Panc1 (cell line): ENCODE measurements around the gene DTX2. TPM values are rescaled to one million over a fixed set of nuclear protein-coding genes. Genes with fewer than 3 reads are reported as not detected.
"Not testable (repeated sequence)": the region's sequence is repeated elsewhere in the genome, so short reads cannot be mapped to it uniquely, and the experiment has no call there.

Experiments
- ATAC-seq: fragments of 200-7000 bp; cut with Tn5 transposase; 2 replicates; pipeline ENCODE4 v1.9.1; 2020; ENCODE audit warnings: mild to moderate bottlenecking, moderate library complexity
- BruUV-seq: library from RNA; stranded (reverse); fragments of 400-500 nt; replicated peaks from 2 replicates; lab custom pipeline; 2021; lab: Mats Ljungman, UMichigan
- CTCF ChIA-PET: fragments of 300-600 bp; sonication (Branson Sonifier 250); formaldehyde crosslinking; loops from one replicate; lab custom pipeline; 2022; ENCODE audit warnings: antibody characterized with exemption; lab: Charles Lee
- POLR2A ChIA-PET: fragments of 300-600 bp; sonication (Branson Sonifier 250); formaldehyde crosslinking; loops from one replicate; lab custom pipeline; 2022; ENCODE audit warnings: antibody characterized with exemption; lab: Charles Lee
- DNase-seq: peaks from one replicate; pipeline ENCODE4 v3.0.0-alpha.2; 2010; ENCODE audit warnings: low read depth, low spot score
- H3K27ac ChIP-seq: 2 replicates; pipeline ENCODE4 v1.5.1; 2011; ENCODE audit warnings: mild to moderate bottlenecking, low read length, inconsistent platforms
- H3K27me3 ChIP-seq: fragments of 200-500 bp; sonication (Bioruptor generic); 2 replicates; pipeline ENCODE4 v1.6.0; 2014; ENCODE audit warnings: low read length, inconsistent platforms; ENCODE audit not compliant: control insufficient read depth, insufficient read depth
- H3K36me3 ChIP-seq: fragments of 200-500 bp; sonication (Bioruptor generic); 2 replicates; pipeline ENCODE4 v1.5.1; 2014; ENCODE audit warnings: inconsistent platforms, mild to moderate bottlenecking, low read length, moderate library complexity; ENCODE audit not compliant: control insufficient read depth, insufficient read depth
- H3K4me1 ChIP-seq: 2 replicates; pipeline ENCODE4 v1.5.1; 2011; ENCODE audit warnings: inconsistent platforms, mild to moderate bottlenecking, low read length, moderate library complexity; ENCODE audit not compliant: control insufficient read depth, insufficient read depth
- H3K4me3 ChIP-seq, 2 experiments: 2 replicates each; pipeline ENCODE4 v1.5.1; 2011 to 2012; ENCODE audit warnings: low read depth in 2 of 2, low read length in 2 of 2, mild to moderate bottlenecking in 2 of 2, inconsistent platforms in 1 of 2, moderate library complexity in 1 of 2
- H3K9me3 ChIP-seq: fragments of 200-500 bp; sonication (Bioruptor generic); 2 replicates; pipeline ENCODE4 v1.5.1; 2014; ENCODE audit warnings: low read depth, mild to moderate bottlenecking, inconsistent platforms, low read length, moderate library complexity; ENCODE audit not compliant: control insufficient read depth, insufficient read depth
- CTCF ChIP-seq: fragments of 450-650 bp; IDR thresholded peaks from 2 replicates; pipeline ENCODE4 v1.5.1; 2017; ENCODE audit warnings: mild to moderate bottlenecking
- POLR2AphosphoS5 ChIP-seq: IDR thresholded peaks from 2 replicates; pipeline ENCODE4 v1.6.1; 2012; ENCODE audit warnings: mild to moderate bottlenecking, low read depth, low read length, moderate library complexity
- REST ChIP-seq, 2 experiments: IDR thresholded peaks; 2 replicates each; pipeline ENCODE4 v1.6.1; 2011 to 2012; ENCODE audit warnings: low read depth in 2 of 2, control low read depth in 1 of 2, low read length in 1 of 2, mild to moderate bottlenecking in 1 of 2, moderate library complexity in 1 of 2; ENCODE audit not compliant: insufficient read depth in 1 of 2
- SIN3A ChIP-seq: IDR thresholded peaks from 2 replicates; pipeline ENCODE4 v1.6.1; 2012; ENCODE audit warnings: low read depth, mild to moderate bottlenecking, low read length, moderate library complexity, borderline replicate concordance; ENCODE audit not compliant: insufficient read depth
- TCF7L2 ChIP-seq: IDR thresholded peaks from 2 replicates; pipeline ENCODE4 v1.6.1; 2011; ENCODE audit warnings: mild to moderate bottlenecking, low read depth, low read length, inconsistent platforms
- in situ Hi-C: cut with HindIII; loops from 2 replicates; pipeline ENCODE4 v1.10.0; 2016; ENCODE audit warnings: low sequenced_read_pairs, low pct_unique_long_range_greater_than_20kb
- intact Hi-C: fragments of 100-400 bp; cut with micrococcal nuclease; formaldehyde crosslinking; loops from one replicate; pipeline ENCODE4 v1.10.0; 2022; ENCODE audit not compliant: unreplicated experiment
- total RNA-seq: library from RNA; stranded (reverse); gene quantifications from one replicate; pipeline ENCODE4 v1.2.1, GENCODE V29; 2021; ENCODE audit not compliant: unreplicated experiment

Gene DTX2
- total RNA-seq, 1 experiment from 2014 or later = 27.4 TPM

DNA sequence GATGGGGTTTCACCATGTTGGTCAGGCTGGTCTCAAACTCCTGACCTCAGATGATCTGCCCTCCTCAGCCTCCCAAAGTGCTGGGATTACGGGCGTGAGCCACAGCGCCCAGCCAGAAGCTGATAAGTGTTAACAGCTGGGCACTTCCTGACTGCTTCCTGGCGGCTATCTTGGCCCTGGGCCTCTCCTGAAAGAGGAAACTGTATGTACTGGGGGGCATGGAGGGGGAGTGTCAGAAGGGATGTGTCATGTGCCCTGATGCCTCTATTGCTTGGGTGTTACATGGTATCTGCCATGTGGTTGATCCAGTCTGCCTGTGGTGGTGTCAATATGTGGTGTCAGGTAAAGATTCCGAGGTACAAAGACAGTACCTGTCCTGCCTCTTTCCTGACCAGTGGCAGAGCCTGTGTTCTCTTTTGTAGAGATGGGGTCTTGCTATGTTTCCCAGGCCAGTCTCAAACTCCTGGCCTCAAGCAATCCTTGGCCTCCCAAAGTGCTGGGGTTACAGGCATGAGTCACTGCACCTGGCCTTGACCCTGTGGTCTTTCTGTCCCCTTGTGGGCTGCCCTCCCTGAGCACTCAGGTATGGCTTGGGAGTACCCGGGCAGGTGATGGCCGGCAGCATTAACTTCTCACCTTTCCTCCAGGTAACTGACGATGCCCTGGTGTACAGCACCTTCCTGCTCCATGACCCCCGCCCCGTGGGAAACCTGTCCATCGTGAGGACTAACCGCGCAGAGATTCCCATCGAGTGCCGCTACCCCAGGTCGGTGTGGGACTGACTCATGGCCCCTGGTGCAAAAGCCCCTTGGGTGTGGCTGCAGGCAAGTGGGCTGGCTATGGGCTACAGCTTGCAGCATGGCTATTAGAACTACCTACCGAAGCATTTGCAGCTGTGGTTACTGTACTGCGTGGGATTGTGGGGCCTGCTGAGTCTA, 32.4 kb upstream of the DTX2 start:
- H3K36me3 ChIP-seq = no peaks in the 10 kb centered on the region
- no peaks in the 10 kb centered on the region for H3K27me3 ChIP-seq
- H3K27ac ChIP-seq = no peak overlapping the region
- intact Hi-C loops = no loop called here
- ATAC-seq = no peak
- no peaks in the 10 kb centered on the region for H3K4me1 ChIP-seq
- ChIA-PET POLR2A (no interaction called here), CTCF (interaction anchor here (0.6 kb wide), 1 partner anchor 278 kb away, joined by 5 read pairs; no protein-coding TSS in a partner anchor)
- no peaks in the 10 kb centered on the region for H3K9me3 ChIP-seq
- no peak overlapping the region for H3K4me3 ChIP-seq
- no TSS peak for BruUV-seq
- no peak for TF ChIP-seq SIN3A
- no peak for DNase-seq
- in situ Hi-C loops = no loop called here

DNA sequence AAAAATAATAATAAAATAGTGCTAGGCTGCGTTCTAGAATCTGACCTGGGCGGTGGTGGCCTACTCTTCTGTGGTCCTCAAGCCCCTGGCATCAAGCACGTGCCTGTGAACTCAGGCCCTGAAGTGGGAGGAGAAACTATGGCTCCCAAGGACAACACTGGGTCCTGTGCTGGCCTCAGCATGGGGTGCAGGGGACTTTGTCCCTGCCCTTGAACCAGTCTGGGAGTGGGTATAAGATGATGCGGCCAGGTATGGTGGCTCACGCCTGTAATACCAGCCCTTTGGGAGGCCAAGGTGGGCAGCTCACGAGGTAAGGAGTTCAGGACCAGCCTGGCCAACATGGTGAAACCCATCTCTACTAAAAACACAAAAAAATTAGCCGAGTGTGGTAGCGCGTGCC, 31.3 kb upstream of the DTX2 start:
- DNase-seq (no peak), ATAC-seq (no peak)
- no peak overlapping the region for H3K27ac ChIP-seq
- no peak for TF ChIP-seq TCF7L2
- TF ChIP-seq SIN3A = no peak
- BruUV-seq = no TSS peak
- ChIA-PET CTCF (interaction anchor here (0.6 kb wide), 1 partner anchor 279 kb away, joined by 5 read pairs; no protein-coding TSS in a partner anchor), POLR2A (no interaction called here)
- no peaks in the 10 kb centered on the region for H3K4me1 ChIP-seq
- H3K4me3 ChIP-seq = no peak overlapping the region
- H3K9me3 ChIP-seq = no peaks in the 10 kb centered on the region
- in situ Hi-C loops (no loop called here), intact Hi-C loops (no loop called here)
- no peaks in the 10 kb centered on the region for H3K36me3 ChIP-seq
- H3K27me3 ChIP-seq = no peaks in the 10 kb centered on the region

DNA sequence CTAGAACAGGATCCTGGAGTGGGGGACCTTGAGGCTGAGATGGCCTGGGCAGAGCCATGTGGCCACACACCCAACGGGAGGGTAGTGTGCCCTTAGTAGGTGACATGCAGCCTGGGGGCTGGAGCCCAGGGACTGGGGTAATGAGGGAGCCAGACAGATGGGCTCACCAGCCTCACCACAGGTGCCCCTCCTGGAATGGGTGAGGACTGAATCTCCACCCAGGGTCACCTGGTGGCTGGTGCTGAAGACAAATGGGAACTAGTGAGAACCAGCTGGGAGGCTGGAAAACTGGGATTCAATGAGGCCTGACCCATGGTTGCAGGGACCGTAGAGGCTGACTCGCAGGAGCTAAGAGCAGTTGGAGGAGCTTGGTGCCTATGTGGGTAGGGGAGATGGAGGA, 30.7 kb upstream of the DTX2 start:
- DNase-seq (no peak), ATAC-seq (no peak)
- no peaks in the 10 kb centered on the region for H3K36me3 ChIP-seq
- intact Hi-C loops = no loop called here
- TF ChIP-seq SIN3A (no peak), TCF7L2 (no peak), CTCF (no peak), REST (IDR thresholded peaks at IDR 0.05; ENCODE audit: insufficient read depth in 1 of 2, low read depth in 2 of 2, low read length in 1 of 2) (no peak), POLR2AphosphoS5 (no peak)
- ChIA-PET POLR2A (no interaction called here), CTCF (no interaction called here)
- BruUV-seq = no TSS peak
- H3K4me3 ChIP-seq = no peak overlapping the region
- no peak overlapping the region for H3K27ac ChIP-seq
- H3K4me1 ChIP-seq = no peaks in the 10 kb centered on the region
- in situ Hi-C loops = no loop called here
- H3K27me3 ChIP-seq = no peaks in the 10 kb centered on the region
- H3K9me3 ChIP-seq = no peaks in the 10 kb centered on the region

- peak; percentile 91 for ATAC-seq
- DNase-seq = peak; percentile 84
- BruUV-seq, H3K27ac ChIP-seq, intact Hi-C loops, H3K4me3 ChIP-seq, H3K27me3 ChIP-seq, H3K9me3 ChIP-seq, POLR2A ChIA-PET, CTCF ChIA-PET, H3K4me1 ChIP-seq, H3K36me3 ChIP-seq, in situ Hi-C loops: not testable (repeated sequence)
These were observed 23.6 kb upstream of the DTX2 start for GRCh38 chr7:76437873-76438272.
